NCI-H2107 treated with DMSO at 0.1 percent for 48 hours (cell line): ENCODE data around the gene MB.

Experiments used
- DNase-seq: peaks from one replicate; lab custom pipeline; 2025; ENCODE audit not compliant: unreplicated experiment; lab: John Stamatoyannopoulos, UW

MB gene

DNA sequence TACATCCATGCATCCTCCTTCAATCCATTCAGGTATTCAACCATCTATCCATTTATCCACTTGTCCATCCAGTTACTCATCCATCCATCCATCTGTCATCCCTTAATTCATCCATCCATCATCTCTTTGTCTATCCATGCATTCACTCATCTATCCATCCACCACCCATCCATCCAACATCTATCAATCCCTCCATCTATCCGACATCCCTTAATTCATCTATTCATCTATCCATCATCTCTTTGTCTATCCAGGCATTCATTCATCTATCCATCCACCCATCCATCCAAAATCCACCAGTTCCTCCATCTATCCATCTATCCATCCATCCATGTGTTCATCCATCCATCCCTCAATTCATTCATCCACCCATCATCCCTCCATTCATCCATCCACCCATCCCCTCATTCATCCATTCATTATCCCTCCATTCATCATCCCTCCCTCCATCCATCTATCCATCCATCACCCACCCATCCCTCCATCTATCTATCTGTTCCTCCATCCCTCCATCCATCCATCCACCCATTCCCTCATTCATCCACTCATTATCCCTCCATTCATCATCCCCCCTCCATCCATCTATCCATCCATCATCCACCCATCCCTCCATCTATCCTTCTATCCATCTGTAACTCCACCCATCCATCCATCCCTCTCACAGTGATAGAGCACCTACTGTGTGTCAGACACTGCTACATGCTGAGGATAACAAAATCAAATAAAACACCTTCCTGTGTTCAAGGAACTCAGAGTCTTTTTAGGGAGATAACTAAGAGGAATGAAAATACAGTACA lies 1.5 kb upstream of the MB start:
- DNase-seq: no peak

DNA sequence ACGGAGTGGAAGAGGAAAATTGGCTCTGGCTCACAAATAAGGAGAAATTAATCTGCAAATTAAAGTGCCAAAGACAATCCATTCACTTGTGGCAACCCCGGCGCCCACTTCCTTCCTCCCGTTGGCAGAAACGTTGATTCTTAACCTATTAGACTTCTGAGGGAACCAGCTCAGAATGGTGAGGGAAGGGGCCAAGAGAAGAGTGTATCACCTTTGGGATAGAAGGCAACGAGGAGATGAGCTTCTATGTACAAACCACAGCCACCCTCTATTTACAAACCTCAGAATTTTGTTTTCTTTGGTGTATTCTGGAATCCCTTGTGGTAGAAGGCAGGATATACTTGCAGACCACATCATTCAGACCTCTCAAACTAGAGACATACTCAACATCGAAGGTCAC lies 1.1 kb downstream of the MB start:
- DNase-seq: no peak

- DNase-seq: no peak
Measured at GRCh38 chr22:35615156-35615555, 2.0 kb downstream of the MB start.

DNA sequence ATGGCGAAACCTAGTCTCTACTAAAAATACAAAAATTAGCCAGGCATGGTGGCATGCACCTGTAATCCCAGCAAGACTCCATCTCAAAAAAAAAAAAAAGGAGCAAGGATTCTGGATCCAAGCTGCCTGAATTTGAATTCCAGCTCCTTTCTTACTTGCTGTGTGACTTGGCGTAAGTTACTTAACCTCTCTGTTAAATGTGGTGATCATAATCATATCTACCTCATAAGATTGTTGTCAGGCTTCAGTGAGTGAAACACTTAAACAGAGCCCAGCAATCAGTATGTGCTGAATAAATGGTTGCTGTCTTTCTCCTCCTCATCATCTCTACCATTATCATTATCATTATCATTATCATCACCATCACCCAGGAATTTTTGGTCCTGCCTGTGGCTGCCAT lies 2.7 kb downstream of the MB start:
- no peak for DNase-seq

GRCh38 chr22:35612903-35613302 lies 4.2 kb downstream of the MB start:
- no peak for DNase-seq

DNA sequence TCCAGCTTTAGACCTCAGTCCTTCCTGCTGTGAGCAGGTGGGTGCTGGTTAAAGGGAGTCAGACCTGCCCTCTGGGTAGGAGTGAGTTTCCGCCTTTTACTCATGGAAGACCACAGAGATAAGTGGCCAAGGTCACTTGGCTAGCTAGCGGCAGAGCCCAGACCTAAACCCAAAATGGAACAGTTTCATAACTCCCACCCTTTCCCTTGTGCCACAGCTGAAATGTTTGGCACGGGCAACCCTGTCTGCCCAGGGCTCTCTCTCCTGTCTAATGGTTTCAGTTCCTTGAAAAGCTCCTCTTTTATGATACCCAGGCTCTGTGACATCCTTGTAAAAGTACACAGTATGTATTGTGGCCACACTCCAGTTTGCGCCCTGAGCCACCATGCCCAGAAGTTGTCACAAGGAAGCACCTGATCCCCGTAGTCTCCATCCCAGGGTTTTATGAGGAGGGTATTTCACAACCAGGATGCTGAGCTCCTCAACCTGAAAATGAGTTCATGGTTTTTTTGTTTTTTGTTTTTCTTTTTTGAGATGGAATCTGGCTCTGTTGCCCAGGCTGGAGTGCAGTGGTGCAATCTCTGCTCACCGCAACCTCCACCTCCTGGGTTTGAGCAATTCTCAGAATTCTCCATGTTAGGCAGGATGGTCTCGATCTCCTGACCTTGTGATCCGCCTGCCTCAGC lies 5.1 kb downstream of the MB start:
- no peak for DNase-seq

DNA sequence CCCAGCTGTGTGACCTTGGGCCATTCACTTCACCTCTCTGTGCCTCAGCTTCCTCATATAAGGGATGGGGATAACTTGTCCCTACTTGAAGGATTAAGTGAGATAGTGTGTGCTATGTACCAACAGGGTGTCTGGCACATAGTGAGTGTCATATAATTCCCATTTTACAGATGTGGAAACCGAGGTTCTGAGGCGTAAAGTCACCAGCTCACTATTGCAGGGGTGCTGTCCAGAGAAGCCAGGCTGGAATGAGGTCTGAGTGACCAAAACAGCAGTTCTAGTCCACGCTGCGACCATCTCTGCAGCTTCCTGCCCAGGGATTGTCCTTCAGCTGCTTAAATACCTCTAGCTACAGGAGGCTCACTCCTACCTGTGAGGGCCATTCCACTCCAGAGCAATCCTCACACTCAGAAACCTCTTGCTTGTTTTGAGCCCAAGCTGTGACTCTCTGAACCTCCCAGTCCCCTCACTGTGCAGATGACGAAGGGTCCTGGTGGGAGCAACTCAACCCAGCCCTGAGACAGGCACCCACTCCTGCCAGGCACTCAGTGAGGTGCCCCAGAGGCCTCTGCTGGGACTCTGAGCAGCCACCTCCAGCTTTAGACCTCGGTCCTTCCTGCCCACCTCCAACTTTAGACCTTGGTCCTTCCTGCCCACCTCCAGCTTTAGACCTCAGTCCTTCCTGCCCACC lies 5.8 kb downstream of the MB start:
- DNase-seq: no peak

GRCh38 chr22:35610741-35611140 lies 6.4 kb downstream of the MB start:
- DNase-seq: no peak

GRCh38 chr22:35609761-35610160 lies 7.4 kb downstream of the MB start:
- DNase-seq: no peak

DNA sequence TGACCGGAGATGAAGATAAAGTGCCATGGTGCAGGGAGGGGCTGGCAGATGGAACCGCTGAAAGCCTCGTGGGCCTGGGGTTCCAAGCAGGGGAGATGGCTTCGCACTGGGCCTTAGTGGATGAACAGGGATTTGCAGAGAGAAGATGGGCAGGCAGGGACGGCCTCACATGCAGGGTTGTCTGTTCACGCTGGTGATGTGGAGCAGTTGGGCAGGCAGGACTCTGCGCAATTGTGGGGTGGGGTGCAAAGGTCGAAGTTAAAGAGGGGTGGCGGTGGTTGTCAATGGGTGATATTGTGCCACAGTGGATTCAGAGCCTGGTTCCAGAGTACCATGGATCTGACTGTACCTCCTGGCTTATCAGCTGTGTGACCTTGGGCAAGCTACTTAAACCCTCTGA lies 7.9 kb downstream of the MB start:
- DNase-seq: no peak

- DNase-seq: no peak
Measured at GRCh38 chr22:35608088-35608487, 9.0 kb downstream of the MB start.

DNA sequence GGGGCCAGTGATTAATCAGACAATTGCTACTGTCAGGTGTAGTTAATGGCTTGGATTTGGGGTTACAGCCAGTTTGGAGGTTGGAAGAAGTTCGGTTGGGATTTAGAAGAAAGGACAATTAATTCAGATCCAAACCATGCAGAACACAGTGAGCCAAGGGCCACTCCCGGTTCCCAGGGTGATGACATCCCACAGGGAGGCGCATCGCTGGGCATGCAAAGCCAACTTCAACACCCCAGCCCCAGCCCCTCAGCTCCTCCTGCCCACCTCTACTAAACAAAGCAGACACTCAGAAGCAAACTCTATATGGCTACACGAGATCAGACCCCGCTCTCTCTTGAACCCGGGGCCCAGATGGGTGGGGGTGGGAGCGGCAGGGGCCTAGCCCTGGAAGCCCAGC lies 10.2 kb downstream of the MB start:
- no peak for DNase-seq

DNA sequence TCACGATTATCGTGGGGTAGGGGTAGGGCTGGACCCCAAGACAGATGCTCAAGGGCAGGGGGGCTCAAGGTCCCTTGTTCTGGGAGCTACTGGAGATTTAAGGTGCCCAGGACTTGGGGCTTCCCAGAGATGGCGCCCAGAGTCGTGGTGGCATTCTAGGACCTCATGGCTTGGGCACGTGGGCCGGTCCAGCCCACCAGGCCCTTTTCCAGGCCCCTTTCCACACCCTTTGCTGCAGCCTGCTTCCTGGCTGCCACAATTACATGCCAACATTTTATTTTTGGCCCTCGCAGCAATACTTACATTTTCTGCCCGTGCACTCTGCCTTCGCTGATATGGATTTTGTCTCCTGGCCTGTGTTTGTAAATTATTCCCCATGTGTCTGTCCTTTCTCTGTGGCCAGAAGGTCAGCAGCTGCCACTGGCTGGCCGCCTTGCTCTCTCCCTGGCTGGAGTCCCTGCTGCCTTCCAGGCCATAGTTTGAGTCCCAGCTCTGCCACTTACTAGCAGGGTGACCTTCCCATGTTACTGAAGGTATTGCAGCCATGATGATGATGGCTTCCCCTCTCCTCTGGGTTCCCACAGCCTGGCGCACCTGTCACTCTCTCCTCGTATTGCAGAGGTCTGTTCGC lies 11.2 kb downstream of the MB start:
- no peak for DNase-seq

GRCh38 chr22:35605369-35605680 lies 11.8 kb downstream of the MB start:
- no peak for DNase-seq

DNA sequence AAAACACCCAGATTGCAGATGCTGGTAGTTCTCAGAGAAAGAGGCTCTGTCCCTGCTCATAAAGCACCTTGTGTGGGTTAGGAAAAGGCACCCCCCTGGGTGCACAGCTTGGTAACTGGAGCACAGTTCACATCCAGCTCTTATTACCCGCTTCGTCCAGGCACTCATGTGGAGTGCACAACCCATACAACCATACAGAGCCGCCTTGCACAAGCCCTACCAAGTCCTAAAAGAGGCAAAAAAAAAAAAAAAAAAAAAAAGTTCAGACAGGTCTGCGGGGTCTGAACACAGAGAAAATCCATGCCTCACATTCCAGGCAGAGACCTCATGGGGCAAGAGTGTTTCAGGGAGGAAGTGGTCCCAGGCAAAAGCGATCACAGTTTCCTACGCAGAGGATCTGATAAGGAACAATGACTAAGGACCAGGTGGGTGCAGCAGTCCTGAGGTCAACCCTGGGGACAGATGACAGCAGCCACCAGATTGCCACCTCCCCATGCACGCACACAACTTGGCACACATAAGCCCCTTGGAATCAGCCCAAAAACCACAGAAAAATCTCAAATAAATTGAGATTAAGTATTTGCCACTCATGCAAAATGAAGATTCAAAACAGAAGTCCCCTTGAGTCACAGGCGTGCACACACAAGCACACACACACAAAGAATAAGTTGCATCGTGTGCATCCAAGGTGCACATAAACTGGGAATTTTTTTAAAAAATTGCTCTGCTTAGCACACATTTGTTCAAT lies 12.3 kb downstream of the MB start:
- DNase-seq: peak; percentile 2

DNA sequence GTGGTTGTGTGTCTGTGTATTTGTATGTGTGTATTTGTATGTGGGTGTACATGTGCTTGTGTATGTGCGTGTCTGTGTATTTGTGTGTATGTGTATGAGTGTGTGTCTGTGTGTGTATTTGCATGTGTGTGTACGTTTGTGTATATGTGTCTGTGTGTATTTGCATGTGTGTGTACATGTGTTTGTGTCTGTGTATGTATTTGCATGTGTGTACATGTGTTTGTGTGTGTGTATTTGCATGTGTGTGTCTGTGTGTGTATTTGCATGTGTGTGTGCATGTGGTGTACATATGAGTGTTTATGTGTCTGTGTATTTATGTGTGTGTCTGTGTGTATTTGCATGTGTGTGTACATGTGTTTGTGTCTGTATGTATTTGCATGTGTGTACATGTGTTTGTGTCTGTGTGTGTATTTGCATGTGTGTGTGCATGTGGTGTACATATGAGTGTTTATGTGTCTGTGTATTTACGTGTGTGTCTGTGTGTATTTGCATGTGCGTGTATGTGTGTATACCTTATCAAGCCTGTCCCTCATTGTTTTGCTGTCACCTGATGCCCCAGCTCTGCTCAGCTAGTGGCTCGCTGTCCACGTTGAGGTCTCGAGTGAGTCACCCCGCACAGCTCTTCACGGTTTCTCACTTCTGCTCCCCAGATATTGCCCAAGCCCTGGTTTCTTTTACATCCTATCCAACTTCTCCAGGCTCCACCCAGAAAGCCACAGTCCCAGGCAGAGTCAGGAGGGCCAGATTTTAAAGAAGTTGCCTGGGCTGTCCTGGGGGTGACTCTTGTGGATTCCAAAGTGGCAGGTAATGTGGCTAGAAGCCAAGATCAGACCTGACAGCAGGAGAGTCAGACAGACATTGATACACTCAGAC lies 15.2 kb downstream of the MB start:
- no peak for DNase-seq

GRCh38 chr22:35601013-35601580 lies 16.0 kb downstream of the MB start:
- no peak for DNase-seq

DNA sequence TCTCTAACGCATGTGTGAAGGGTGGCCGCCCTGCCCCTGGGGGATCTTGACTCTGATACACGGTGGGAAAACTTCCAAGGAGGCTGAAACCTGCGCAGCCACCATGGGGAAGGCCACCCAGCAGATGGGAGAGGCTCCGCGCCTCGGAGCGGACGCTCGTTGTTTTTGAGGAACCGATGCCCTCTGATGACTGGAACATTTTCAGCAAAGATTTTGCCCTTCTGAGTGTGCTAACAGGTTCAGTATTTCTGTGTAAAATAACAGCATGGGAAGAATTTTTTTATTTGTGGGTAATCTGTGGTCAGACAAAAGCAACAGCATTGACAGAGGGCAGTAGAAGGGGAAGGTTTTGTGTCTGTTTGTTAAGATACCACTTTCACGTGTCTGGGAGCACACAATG lies 16.7 kb downstream of the MB start:
- no peak for DNase-seq

GRCh38 chr22:35599364-35599763 lies 17.8 kb downstream of the MB start:
- no peak for DNase-seq

GRCh38 chr22:35598396-35598710 lies 18.8 kb downstream of the MB start:
- DNase-seq: no peak
